ENCODE data around the gene KIF6. TPM values are rescaled to one million over a fixed set of nuclear protein-coding genes. Genes with fewer than 3 reads are reported as not detected.
A peak's percentile ranks its signal among the peaks of the same experiment; 100 is the strongest.

KIF6 gene
- total RNA-seq, 1 donor from 2014 or later: 0.43 TPM

DNA sequence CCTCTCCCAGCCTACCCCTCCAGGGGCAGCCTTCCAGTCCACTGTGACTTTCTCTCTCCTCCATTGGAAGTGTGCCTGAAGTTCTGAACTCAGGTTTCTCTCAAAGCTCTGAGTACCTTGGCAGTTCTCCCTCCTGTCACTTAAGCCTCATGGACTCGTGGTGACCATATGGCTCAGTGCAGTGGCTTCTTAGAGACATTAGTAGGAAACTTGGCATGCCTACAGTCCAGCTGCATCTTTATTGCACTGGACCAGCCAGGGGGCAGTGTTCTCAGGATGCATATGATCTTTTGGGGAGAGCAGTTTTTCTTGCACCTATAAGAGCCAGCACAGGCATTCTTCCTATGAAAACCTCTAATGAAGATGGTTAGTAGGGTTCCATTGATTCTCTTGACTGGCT, 355.2 kb downstream of the KIF6 start:
- Histone ChIP-seq H3K4me1 (peaks cover 0 to 6% of the 10 kb centered on the region in 2 donors), H3K27me3 (no peaks in the 10 kb centered on the region), H3K4me3 (no peak overlapping the region), H3K27ac (no peak overlapping the region), H3K36me3 (no peaks in the 10 kb centered on the region), H3K9me3 (no peaks in the 10 kb centered on the region)
- TF ChIP-seq, protein P1, sequence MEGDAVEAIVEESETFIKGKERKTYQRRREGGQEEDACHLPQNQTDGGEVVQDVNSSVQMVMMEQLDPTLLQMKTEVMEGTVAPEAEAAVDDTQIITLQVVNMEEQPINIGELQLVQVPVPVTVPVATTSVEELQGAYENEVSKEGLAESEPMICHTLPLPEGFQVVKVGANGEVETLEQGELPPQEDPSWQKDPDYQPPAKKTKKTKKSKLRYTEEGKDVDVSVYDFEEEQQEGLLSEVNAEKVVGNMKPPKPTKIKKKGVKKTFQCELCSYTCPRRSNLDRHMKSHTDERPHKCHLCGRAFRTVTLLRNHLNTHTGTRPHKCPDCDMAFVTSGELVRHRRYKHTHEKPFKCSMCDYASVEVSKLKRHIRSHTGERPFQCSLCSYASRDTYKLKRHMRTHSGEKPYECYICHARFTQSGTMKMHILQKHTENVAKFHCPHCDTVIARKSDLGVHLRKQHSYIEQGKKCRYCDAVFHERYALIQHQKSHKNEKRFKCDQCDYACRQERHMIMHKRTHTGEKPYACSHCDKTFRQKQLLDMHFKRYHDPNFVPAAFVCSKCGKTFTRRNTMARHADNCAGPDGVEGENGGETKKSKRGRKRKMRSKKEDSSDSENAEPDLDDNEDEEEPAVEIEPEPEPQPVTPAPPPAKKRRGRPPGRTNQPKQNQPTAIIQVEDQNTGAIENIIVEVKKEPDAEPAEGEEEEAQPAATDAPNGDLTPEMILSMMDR (IDR thresholded peaks at IDR 0.05): peak in 1 of 3 experiments; percentile 31
- intact Hi-C loops (cut with DNase I): loop anchor here (5.0 kb wide), 1 partner anchor 227 kb away; no protein-coding TSS in a partner anchor
- DNase-seq (ENCODE audit: low spot score in 2 of 2): no peak

DNA sequence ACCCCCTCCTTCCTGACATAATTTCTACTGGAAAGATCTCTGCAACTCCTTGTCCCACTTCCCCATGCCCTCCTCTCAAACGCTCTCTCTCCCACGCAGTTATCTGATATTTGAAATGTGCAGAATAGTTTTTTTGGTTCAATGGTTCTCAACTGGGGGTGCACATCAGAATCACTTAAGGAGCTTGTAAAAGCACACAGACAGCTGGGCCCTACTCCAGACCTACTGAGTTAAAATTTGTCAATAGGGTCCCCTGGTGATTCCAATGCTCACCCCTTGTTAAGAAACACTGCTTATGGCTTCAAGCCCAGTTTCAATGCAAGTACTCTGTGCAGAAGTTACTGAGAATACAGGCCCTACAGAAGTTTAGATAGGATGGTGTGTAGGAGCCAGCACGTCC, 357.5 kb downstream of the KIF6 start:
- H3K36me3 ChIP-seq: no peaks in the 10 kb centered on the region
- H3K4me3 ChIP-seq: no peak overlapping the region
- no peak for DNase-seq (ENCODE audit: low spot score in 2 of 2)
- H3K27ac ChIP-seq: no peak overlapping the region
- H3K9me3 ChIP-seq: no peaks in the 10 kb centered on the region
- TF ChIP-seq, protein P1 (IDR thresholded peaks at IDR 0.05): no peak
- peaks cover 0 to 6% of the 10 kb centered on the region in 2 donors for H3K4me1 ChIP-seq
- H3K27me3 ChIP-seq: no peaks in the 10 kb centered on the region
- intact Hi-C loops (cut with DNase I): no loop called here

DNA sequence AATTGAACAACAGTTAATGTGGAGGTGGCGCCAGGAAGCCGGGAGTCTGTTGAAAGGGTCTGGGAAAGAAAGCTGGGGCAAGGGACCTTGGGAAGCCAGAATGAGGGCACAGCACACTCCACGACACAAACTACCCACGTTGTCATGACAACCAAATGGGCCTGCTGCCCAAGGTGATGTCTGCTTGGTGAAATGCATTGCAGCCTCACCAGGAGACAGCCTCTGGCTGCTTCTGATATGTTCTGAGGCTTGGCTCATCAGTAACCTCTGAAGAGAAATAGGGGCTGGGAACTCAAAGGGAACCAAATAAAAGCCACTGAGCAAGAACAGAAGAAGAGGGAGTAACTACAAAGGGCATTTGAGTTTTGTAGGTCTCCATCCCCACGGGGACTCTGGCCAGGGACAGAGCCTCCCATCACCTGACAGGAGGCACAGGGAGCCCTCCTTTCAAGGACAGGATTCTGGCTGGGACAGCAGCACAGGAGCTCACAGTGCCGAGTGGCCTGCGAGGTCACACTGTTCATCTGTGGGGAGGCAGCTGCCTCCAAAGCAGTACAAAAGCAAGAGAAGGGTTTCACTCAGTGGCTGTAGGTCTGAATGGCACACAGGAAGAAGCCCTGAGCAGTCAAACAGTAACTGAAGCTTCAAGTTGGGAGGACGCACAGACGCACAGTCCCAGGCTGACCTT, 358.1 kb downstream of the KIF6 start:
- Histone ChIP-seq H3K4me1 (peaks cover 0 to 6% of the 10 kb centered on the region in 2 donors), H3K27me3 (no peaks in the 10 kb centered on the region), H3K9me3 (no peaks in the 10 kb centered on the region), H3K4me3 (no peak overlapping the region), H3K36me3 (no peaks in the 10 kb centered on the region), H3K27ac (no peak overlapping the region)
- no peak for DNase-seq (ENCODE audit: low spot score in 2 of 2)
- intact Hi-C loops (cut with DNase I): no loop called here
- TF ChIP-seq, protein P1 (IDR thresholded peaks at IDR 0.05): no peak

DNA sequence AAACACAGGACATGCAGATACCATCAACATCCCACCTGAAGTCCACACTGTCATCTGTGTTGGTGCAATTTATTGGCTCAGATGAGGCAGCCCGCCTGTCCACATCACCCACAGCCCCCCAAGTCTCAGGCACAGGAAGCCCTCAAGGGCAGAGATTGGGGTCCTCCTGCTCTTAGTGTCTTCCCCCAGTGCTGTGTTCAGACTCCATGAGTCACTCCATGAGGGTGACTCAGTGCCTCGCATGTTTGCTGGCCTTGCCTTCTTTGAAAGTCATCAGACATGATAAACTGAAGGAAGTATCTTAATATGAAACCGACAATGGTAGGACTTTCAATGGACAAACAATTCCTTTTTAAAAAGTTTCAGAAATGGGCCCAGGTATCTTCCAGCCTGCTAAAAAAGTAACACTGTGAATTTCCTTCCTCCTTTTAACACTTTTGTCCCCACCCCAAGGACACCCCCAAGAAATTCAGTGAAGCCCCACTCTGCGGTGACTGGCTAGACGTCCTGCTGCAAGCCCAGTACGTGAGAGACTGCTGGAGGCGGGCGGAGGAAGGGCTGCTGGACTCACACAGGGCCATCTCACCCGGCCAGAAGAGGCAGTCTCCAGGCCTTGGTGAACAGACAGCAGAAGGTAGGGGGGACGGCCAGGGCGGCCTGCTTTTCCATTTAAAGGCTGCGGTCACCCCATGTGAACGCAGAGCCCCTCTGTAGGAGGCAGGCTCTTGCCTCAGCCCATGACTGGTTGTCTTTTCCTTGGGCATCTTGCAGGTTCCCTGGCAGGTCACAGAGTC, 359.7 kb downstream of the KIF6 start:
- TF ChIP-seq, protein P1 (IDR thresholded peaks at IDR 0.05): no peak
- H3K27me3 ChIP-seq: no peaks in the 10 kb centered on the region
- H3K27ac ChIP-seq: no peak overlapping the region
- no peaks in the 10 kb centered on the region for H3K36me3 ChIP-seq
- DNase-seq (ENCODE audit: low spot score in 2 of 2): no peak
- H3K4me3 ChIP-seq: no peak overlapping the region
- H3K4me1 ChIP-seq: peaks cover 0 to 3% of the 10 kb centered on the region in 2 donors
- no peaks in the 10 kb centered on the region for H3K9me3 ChIP-seq
- intact Hi-C loops (cut with DNase I): no loop called here

DNA sequence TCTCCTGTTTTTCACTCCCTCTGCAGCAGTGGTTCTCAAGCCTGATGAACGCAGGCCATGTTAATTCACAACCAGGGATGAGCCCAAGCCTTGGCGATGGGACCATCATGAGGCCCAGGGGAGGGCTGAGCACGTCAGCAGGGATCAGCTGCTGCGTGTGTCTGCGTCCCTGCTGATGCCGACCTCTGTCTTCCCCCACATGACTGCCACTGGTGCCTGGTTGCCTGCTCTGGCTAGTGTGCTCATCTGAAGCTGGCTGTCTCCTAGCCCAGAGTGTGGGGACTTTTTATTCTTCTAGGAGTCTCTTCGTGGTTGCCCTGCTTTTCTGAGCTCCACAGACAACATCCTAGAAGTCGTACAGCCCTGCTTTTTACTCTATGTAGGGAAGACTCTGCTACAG, 361.9 kb downstream of the KIF6 start:
- intact Hi-C loops (cut with DNase I): no loop called here
- no peak overlapping the region for H3K4me3 ChIP-seq
- peak in 1 of 2 donors; percentile 50 for DNase-seq (ENCODE audit: low spot score in 2 of 2)
- no peaks in the 10 kb centered on the region for H3K36me3 ChIP-seq
- H3K9me3 ChIP-seq: no peaks in the 10 kb centered on the region
- no peaks in the 10 kb centered on the region for H3K27me3 ChIP-seq
- no peaks in the 10 kb centered on the region for H3K4me1 ChIP-seq
- TF ChIP-seq, protein P1 (IDR thresholded peaks at IDR 0.05): no peak
- no peak overlapping the region for H3K27ac ChIP-seq

Data from ascending aorta (tissue), 2 donors.